Astrocyte of the spinal cord (primary cell): ENCODE measurements around the gene ENPP7.
A peak's percentile ranks its signal among the peaks of the same experiment; 100 is the strongest.

ENCODE experiments used
- DNase-seq: peaks from one replicate; pipeline ENCODE4 v3.0.0; 2011; ENCODE audit warnings: low read depth, low spot score
- H3K4me3 ChIP-seq: 2 replicates; pipeline ENCODE4 v1.5.1; 2011; ENCODE audit warnings: low read depth, mild to moderate bottlenecking, low read length, moderate library complexity
- in situ Hi-C: cut with HindIII; loops from 2 replicates; pipeline ENCODE4 v1.10.0; 2017; ENCODE audit warnings: low sequenced_read_pairs
- TF ChIP-seq, protein P1 (sequence below): IDR thresholded peaks from 2 replicates; pipeline ENCODE4 v1.5.1; 2012; ENCODE audit warnings: low read depth, mild to moderate bottlenecking, low read length, inconsistent platforms

The ENPP7 gene

DNA sequence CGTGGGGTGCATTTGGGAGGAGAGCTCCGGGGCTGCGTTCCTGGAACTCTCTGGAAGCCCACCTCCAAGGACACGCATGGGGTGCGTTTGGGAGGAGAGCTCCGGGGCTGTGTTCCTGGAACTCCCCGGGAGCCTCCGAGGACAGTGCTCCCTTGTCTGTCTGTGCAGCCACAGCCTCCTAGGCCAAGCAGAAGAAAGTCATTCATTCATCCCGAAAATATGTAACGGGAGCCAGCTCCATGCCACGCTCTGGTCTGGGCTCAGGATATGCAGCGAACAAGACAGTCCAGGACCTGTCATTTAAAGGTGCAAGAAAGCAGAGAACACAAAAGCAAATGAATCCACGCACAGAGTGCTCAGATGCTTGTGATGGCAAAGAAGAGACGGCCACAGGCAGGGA is 7.9 kb downstream of the ENPP7 start:
- TF ChIP-seq, protein P1, sequence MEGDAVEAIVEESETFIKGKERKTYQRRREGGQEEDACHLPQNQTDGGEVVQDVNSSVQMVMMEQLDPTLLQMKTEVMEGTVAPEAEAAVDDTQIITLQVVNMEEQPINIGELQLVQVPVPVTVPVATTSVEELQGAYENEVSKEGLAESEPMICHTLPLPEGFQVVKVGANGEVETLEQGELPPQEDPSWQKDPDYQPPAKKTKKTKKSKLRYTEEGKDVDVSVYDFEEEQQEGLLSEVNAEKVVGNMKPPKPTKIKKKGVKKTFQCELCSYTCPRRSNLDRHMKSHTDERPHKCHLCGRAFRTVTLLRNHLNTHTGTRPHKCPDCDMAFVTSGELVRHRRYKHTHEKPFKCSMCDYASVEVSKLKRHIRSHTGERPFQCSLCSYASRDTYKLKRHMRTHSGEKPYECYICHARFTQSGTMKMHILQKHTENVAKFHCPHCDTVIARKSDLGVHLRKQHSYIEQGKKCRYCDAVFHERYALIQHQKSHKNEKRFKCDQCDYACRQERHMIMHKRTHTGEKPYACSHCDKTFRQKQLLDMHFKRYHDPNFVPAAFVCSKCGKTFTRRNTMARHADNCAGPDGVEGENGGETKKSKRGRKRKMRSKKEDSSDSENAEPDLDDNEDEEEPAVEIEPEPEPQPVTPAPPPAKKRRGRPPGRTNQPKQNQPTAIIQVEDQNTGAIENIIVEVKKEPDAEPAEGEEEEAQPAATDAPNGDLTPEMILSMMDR, result no peak
- no peak overlapping the region for H3K4me3 ChIP-seq
- in situ Hi-C loops, result no loop called here
- no peak for DNase-seq

DNA sequence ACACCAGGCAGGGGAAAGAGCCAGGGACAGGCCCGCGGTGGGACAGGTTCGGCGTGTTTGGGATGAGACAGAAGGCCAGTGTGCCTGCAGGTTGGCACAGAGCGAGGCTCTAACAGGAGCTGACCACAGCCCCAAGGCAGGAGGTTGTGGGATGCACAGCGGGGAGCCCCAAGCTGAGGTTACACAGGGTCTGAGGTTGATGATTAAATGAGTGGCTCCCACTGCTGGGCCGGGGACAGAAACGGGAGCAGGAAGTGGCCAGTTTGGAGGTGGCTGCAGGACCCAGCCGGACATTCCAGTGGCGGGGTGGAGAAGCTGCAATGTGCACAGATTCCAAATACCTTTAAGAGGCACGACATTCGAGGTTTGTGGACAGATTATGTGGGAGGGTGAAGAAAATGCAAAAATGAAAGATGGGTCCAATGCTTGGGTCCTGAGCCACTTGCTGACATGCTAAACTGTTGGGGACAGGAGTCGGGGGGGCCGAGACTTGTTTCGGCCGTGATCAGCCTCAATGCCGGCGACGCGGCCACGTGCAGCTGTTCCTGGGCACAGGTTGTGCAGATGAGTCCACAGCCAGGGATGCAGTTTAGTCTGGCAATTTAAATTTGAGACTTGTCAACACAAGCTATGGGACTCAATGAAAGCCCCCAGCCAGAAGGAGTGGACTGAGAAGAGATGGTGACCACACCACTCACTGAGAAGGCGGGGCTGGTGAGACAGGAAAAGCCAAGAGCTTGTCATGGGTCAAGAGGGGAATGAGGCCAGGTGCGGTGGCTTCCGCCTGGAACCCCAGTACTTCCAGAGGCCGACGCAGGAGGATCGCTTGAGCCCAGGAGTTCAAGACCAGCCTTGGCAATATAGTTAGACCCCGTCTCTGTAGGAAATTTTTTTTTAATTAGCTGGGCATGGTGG is 8.7 kb downstream of the ENPP7 start:
- DNase-seq, result peak; percentile 23
- in situ Hi-C loops, result no loop called here

DNA sequence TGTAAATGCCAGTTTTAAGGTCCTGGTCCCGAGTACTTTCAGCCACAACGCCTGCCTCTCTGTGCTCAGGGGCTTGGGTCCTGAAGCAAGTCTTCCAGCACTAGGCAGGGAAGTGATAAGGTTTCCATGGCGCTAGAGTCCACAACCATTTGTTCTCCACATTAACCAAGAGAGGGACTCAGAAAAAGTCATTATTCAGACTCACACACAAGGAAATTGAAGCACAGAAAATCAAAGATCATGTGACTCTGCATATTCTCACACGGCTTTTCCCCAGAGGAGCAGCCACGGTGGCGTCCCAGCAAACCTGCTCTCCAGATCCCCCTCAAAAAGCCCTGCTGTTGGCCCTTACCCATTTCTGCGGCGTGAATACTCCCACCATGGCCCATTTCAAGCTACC is 9.7 kb downstream of the ENPP7 start:
- TF ChIP-seq, protein P1, result no peak
- in situ Hi-C loops, result no loop called here
- H3K4me3 ChIP-seq, result no peak overlapping the region
- no peak for DNase-seq

More for the DNA sequence above, 8.7 kb downstream of the ENPP7 start:
- H3K4me3 ChIP-seq, result no peak overlapping the region
- TF ChIP-seq, protein P1, result no peak

DNA sequence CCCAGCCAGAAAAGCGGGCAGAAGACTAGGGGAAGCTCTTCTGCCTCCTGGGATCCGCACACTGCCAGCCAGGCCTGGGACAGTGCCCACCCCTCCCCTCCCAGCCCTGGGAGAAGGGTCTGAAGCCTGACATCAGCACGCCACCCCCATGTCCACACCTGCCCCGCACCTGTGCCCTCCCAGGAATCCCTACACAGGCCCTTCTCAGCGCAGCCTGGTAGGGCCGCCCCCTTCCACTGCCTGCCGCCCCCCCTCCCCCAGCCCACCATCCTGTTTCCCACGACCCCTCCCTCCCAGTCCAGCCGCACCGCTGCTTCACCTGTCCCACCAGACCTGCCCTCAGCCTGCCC is 10.6 kb downstream of the ENPP7 start:
- in situ Hi-C loops, result no loop called here
- no peak for DNase-seq
- TF ChIP-seq, protein P1, result no peak
- H3K4me3 ChIP-seq, result no peak overlapping the region

DNA sequence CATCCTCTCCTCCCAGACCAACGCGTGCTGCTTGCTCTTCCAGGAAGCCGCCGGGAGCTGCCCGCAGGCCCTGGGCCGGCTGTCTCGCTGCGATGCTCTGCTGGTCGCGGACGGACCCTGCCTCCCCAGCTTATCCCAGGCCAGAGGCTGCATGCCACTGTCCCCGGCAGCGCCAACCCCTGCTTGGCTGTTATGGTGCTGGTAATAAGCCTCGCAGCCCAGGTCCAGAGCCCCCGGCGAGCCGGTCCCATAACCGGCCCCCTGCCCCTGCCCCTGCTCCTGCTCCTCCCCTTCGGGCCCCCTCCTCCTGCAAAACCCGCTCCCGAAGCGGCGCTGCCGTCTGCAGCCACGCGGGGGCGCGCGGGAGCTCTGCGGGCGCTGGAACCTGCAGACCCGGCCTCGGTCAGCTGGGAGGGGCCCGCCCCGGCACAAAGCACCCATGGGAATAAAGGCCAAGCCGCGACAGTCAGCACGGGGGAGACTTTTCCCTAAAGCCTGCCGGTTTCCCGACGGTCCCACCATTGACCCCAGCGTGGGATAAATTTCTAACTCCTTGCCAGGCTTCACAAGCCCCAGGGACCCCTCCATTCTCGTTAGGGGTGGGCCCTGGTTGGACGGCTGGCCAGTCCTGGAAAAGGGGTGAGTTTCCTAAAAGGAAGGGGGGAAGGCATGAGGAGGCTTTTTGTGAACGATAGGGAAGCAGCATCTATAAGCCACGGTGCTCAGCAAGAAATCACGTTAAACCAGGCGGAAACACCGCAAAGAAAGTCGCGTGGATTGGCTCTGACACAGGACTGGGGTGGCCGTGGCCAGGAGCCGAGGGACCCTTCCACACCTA is 11.2 kb downstream of the ENPP7 start:
- in situ Hi-C loops, result no loop called here
- DNase-seq, result peak; percentile 24
- H3K4me3 ChIP-seq, result no peak overlapping the region
- TF ChIP-seq, protein P1, result peak; percentile 92

DNA sequence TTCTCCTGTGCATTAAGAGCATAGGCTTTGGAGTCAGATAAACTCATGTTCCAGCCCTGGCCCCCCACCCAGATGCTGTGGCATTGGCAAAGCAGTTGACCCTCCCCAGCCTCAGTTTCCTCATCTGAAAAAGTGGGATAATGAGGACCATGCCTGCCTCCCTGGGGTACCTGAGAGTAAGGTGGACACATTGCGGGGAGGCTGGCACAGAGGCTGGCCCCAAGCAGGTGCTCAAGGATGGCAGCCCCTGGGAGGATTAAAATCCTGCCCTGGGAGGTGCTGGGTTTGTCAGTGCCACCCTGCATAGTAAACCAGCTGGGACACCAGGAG is 11.8 kb downstream of the ENPP7 start:
- TF ChIP-seq, protein P1, result no peak
- in situ Hi-C loops, result no loop called here
- no peak overlapping the region for H3K4me3 ChIP-seq
- no peak for DNase-seq
